Endothelial cell of umbilical vein (primary cell): Measurements from ENCODE around the gene PDCD1. TPM values are rescaled to one million over a fixed set of nuclear protein-coding genes. Genes with fewer than 3 reads are reported as not detected.

Experiments
- BruUV-seq: library from RNA; stranded (reverse); fragments of 400-500 nt; replicated peaks from 2 replicates; lab custom pipeline; 2021; lab: Mats Ljungman, UMichigan
- CTCF ChIA-PET: fragments of 300-600, 350-600 bp; sonication (Branson Sonifier 250); formaldehyde crosslinking; loops from one replicate; lab custom pipeline; 2021; ENCODE audit warnings: antibody characterized with exemption, inconsistent platforms; lab: Charles Lee
- POLR2A ChIA-PET: fragments of 300-600, 350-600 bp; sonication (Branson Sonifier 250); formaldehyde crosslinking; loops from one replicate; lab custom pipeline; 2021; ENCODE audit warnings: antibody characterized with exemption, inconsistent platforms; lab: Charles Lee
- DNase-seq: peaks from one replicate; pipeline ENCODE4 v3.0.0-alpha.2; 2011; ENCODE audit warnings: low read depth, low spot score
- FAIRE-seq: peaks from 2 replicates; lab custom pipeline; 2011; peaks lifted over from hg19 to GRCh38; lab: Jason Lieb, UNC
- H2AFZ ChIP-seq: 2 replicates; pipeline ENCODE4 v1.6.0; 2012; ENCODE audit warnings: low read depth, low read length, control low read depth, inconsistent platforms
- H3K27ac ChIP-seq: 2 replicates; pipeline ENCODE4 v1.5.1; 2011; ENCODE audit warnings: low read depth, mild to moderate bottlenecking, control low read depth, low read length, moderate library complexity; ENCODE audit not compliant: insufficient read depth
- H3K27me3 ChIP-seq, 2 experiments: 2 replicates each; pipeline versions ENCODE4 v1.6.0 to v1.6.1; 2011; ENCODE audit warnings: low read length in 2 of 2, mixed read lengths in 1 of 2; ENCODE audit not compliant: control insufficient read depth in 2 of 2, insufficient read depth in 2 of 2
- H3K36me3 ChIP-seq, 2 experiments: 2 replicates in 1 of 2; 3 replicates in 1 of 2; pipeline ENCODE4 v1.5.1; 2011; ENCODE audit warnings: low read length in 2 of 2, mild to moderate bottlenecking in 1 of 2, moderate library complexity in 1 of 2; ENCODE audit not compliant: control insufficient read depth in 2 of 2, insufficient read depth in 2 of 2; ENCODE audit errors: extremely low read depth in 1 of 2
- H3K4me1 ChIP-seq: 3 replicates; pipeline ENCODE4 v1.5.1; 2011; ENCODE audit warnings: mild to moderate bottlenecking, low read length; ENCODE audit not compliant: control insufficient read depth, insufficient read depth; ENCODE audit errors: extremely low read depth
- H3K4me2 ChIP-seq: 2 replicates; pipeline ENCODE4 v1.6.1; 2011; ENCODE audit warnings: low read length, control low read depth, mixed read lengths; ENCODE audit not compliant: insufficient read depth
- H3K4me3 ChIP-seq, 3 experiments: fragments of 200-600 bp in 1 of 3; sonication (generic), shearing (Covaris generic) in 1 of 3; replicated peaks in 1 of 3; 2 replicates each; pipeline ENCODE4 v1.5.1; 2011 to 2016; ENCODE audit warnings: control low read depth in 3 of 3, low read length in 3 of 3, mild to moderate bottlenecking in 2 of 3, inconsistent platforms in 1 of 3, low read depth in 1 of 3, moderate library complexity in 1 of 3; ENCODE audit not compliant: insufficient read depth in 1 of 3
- H3K79me2 ChIP-seq: 2 replicates; pipeline ENCODE4 v1.6.0; 2012; ENCODE audit warnings: low read length, inconsistent platforms; ENCODE audit not compliant: control insufficient read depth, insufficient read depth
- H3K9ac ChIP-seq: replicated peaks from 2 replicates; pipeline ENCODE3; 2011; ENCODE audit warnings: low read length, control low read depth; ENCODE audit not compliant: insufficient read depth; ENCODE audit errors: extremely low read depth
- H3K9me1 ChIP-seq: replicated peaks from 3 replicates; pipeline ENCODE4 v1.6.0; 2011; ENCODE audit warnings: mild to moderate bottlenecking, low read length; ENCODE audit not compliant: control insufficient read depth, insufficient read depth; ENCODE audit errors: extremely low read depth
- H3K9me3 ChIP-seq: replicated peaks from 2 replicates; pipeline ENCODE4 v1.5.1; 2012; ENCODE audit warnings: low read length, inconsistent platforms; ENCODE audit not compliant: control insufficient read depth, insufficient read depth
- H4K20me1 ChIP-seq: replicated peaks from 2 replicates; pipeline ENCODE3; 2011; ENCODE audit warnings: mild to moderate bottlenecking, low read length; ENCODE audit not compliant: control insufficient read depth, insufficient read depth; ENCODE audit errors: extremely low read depth
- FOS ChIP-seq: IDR thresholded peaks from 2 replicates; pipeline ENCODE4 v1.6.1; 2011; ENCODE audit warnings: mild to moderate bottlenecking, low read length, moderate library complexity, borderline replicate concordance; ENCODE audit not compliant: insufficient read depth
- GATA2 ChIP-seq: IDR thresholded peaks from 2 replicates; pipeline ENCODE4 v1.7.0; 2011; ENCODE audit warnings: low read depth, mild to moderate bottlenecking, moderate library complexity, mixed read lengths, low read length; ENCODE audit not compliant: insufficient read length, insufficient read depth
- MYC ChIP-seq: IDR thresholded peaks from one replicate; pipeline ENCODE4 v1.6.1; 2011; ENCODE audit warnings: mild to moderate bottlenecking, low read depth, low read length
- POLR2A ChIP-seq: IDR thresholded peaks from 2 replicates; pipeline ENCODE4 v1.6.1; 2012; ENCODE audit warnings: low read depth, mild to moderate bottlenecking, control low read depth, low read length
- POLR2AphosphoS5 ChIP-seq: IDR thresholded peaks from 2 replicates; pipeline ENCODE4 v1.6.1; 2012; ENCODE audit warnings: low read depth, mild to moderate bottlenecking, control low read depth, low read length, moderate library complexity; ENCODE audit not compliant: insufficient read depth
- dilution Hi-C: fragments of 300-500 bp; cut with MboI; formaldehyde crosslinking; loops from one replicate; pipeline ENCODE4 v1.15.0; 2019; ENCODE audit warnings: low sequenced_read_pairs; ENCODE audit not compliant: extremely low pct_ligation_motif_present
- intact Hi-C: fragments of 100-400 bp; cut with micrococcal nuclease; formaldehyde crosslinking; loops from one replicate; pipeline ENCODE4 v1.10.0; 2022
- polyA plus RNA-seq, 4 experiments: library from polyadenylated mRNA; depleted of rRNA in 3 of 4; stranded (reverse) in 3 of 4; unstranded in 1 of 4; fragments of >200 nt; gene quantifications; 2 replicates each; pipeline versions ENCODE4 v1.2.1 to v1.2.3, GENCODE V29; 2011 to 2012; ENCODE audit warnings: missing spikeins in 1 of 4
- total RNA-seq: library from RNA; stranded (reverse); gene quantifications from 2 replicates; pipeline ENCODE4 v1.2.3, GENCODE V29; 2021
- TF ChIP-seq, protein P1 (sequence below): IDR thresholded peaks from 2 replicates; pipeline ENCODE4 v1.6.1; 2011; ENCODE audit not compliant: insufficient read depth, insufficient read length

The PDCD1 gene
- total and polyA plus RNA-seq, 2 donors (not counting 3 experiments of a cell fraction or from before 2014, with no cell fraction given) = not detected

DNA sequence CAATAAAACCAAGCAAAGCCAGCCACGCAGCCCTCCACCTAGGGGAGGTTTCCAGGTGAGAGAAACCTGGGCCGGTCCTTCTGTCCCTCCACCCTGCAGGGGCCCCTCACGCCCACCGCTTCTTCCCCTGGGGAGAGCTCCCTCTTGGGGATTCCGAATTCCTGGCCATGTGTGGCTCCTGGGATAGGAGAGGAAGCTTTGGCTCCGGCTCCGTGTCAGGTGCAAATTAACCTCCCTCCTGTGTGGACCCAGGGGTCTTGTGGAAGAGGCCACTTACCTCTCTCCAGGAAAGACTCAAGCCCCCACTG is 15.1 kb upstream of the PDCD1 start:
- TF ChIP-seq GATA2 = no peak
- no peak for FAIRE-seq
- dilution Hi-C loops (no loop called here), intact Hi-C loops (loop anchor here (10.0 kb wide), 1 partner anchor 369 kb away; the partner anchor contains the start of gene STK25)
- H3K36me3 ChIP-seq = no peaks in the 10 kb centered on the region
- no peaks in the 10 kb centered on the region for H3K79me2 ChIP-seq
- H3K9me1 ChIP-seq = no peaks in the 10 kb centered on the region
- no peaks in the 10 kb centered on the region for H3K27me3 ChIP-seq
- POLR2A ChIA-PET = no interaction called here
- no peak overlapping the region for H3K4me3 ChIP-seq
- no peak overlapping the region for H3K4me2 ChIP-seq
- DNase-seq = no peak
- CTCF ChIA-PET = no interaction called here
- BruUV-seq = no TSS peak
- no peak overlapping the region for H2AFZ ChIP-seq
- no peaks in the 10 kb centered on the region for H4K20me1 ChIP-seq
- H3K4me1 ChIP-seq = no peaks in the 10 kb centered on the region
- H3K9me3 ChIP-seq = no peaks in the 10 kb centered on the region
- no peak overlapping the region for H3K9ac ChIP-seq
- H3K27ac ChIP-seq = no peak overlapping the region

DNA sequence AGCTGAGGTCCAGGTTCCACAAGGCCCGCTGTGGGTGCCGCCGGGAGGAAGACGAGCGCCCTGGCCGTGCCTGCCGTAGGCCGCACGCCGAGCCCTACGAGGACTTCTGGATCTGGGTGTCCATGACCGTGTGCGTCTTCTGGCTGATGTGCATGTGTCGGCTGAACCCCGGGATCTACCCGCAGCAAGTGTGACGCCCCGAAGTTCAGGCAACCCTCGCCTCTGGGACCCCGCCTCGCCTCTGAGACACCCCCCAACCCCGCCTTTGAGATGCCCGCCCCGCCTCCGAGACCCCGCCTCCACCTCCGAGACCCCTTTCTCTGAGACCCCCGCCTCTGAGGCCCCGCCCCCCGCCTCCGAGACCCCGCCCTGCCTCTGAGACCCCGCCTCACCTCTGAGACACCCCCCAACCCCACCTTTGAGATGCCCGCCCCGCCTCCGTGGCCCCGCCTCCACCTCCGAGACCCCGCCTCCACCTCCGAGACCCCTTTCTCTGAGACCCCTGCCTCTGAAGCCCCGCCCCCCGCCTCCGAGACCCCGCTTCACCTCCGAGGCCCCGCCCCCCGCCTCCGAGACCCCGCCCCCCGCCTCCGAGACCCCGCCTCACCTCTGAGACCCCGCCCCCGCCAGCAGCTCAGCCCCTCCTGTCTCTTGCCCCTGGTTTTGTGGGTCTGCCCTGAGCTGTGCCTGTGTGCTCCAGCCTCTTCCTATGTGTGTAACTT is 14.5 kb upstream of the PDCD1 start:
- POLR2A ChIA-PET = no interaction called here
- no peak overlapping the region for H3K4me3 ChIP-seq
- intact Hi-C loops = loop anchor here (10.0 kb wide), 1 partner anchor 368 kb away; the partner anchor contains the start of gene STK25

More for the DNA sequence above, 14.5 kb upstream of the PDCD1 start:
- BruUV-seq = no TSS peak
- FAIRE-seq = no peak
- CTCF ChIA-PET = no interaction called here
- Histone ChIP-seq H3K27ac (no peak overlapping the region), H3K4me2 (no peak overlapping the region), H4K20me1 (no peaks in the 10 kb centered on the region), H3K9me3 (no peaks in the 10 kb centered on the region), H3K27me3 (no peaks in the 10 kb centered on the region), H3K4me1 (no peaks in the 10 kb centered on the region), H3K9me1 (no peaks in the 10 kb centered on the region), H2AFZ (no peak overlapping the region), H3K36me3 (no peaks in the 10 kb centered on the region), H3K79me2 (no peaks in the 10 kb centered on the region), H3K9ac (no peak overlapping the region)
- dilution Hi-C loops = no loop called here
- DNase-seq = no peak
- TF ChIP-seq GATA2 (no peak), POLR2AphosphoS5 (no peak), POLR2A (no peak), MYC (no peak), FOS (no peak)
- TF ChIP-seq, protein P1, sequence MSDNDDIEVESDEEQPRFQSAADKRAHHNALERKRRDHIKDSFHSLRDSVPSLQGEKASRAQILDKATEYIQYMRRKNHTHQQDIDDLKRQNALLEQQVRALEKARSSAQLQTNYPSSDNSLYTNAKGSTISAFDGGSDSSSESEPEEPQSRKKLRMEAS = no peak
